IPS DF 6.9 (cell line): ENCODE results near the gene DLGAP1.

ENCODE experiments used
- DNase-seq: peaks from one replicate; pipeline ENCODE4 v3.0.0-alpha.2; 2013; ENCODE audit warnings: low read depth, low spot score
- H3K27ac ChIP-seq: one replicate; pipeline ENCODE4 v1.5.1; 2013; ENCODE audit warnings: low read length, control low read depth
- H3K27me3 ChIP-seq: 2 replicates; pipeline ENCODE4 v1.6.1; 2013; ENCODE audit warnings: mild to moderate bottlenecking, low read length; ENCODE audit not compliant: control insufficient read depth, insufficient read depth
- H3K36me3 ChIP-seq: 2 replicates; pipeline ENCODE4 v1.6.1; 2013; ENCODE audit warnings: low read length; ENCODE audit not compliant: control insufficient read depth, insufficient read depth
- H3K4me1 ChIP-seq: 2 replicates; pipeline ENCODE4 v1.6.1; 2013; ENCODE audit warnings: low read length; ENCODE audit not compliant: control insufficient read depth, insufficient read depth
- H3K4me3 ChIP-seq: 2 replicates; pipeline ENCODE4 v1.5.1; 2013; ENCODE audit warnings: mild to moderate bottlenecking, low read length
- H3K9me3 ChIP-seq: 2 replicates; pipeline ENCODE4 v1.6.1; 2013; ENCODE audit warnings: low read length, inconsistent platforms; ENCODE audit not compliant: control insufficient read depth, insufficient read depth
- WGBS: extraction: QIAGEN DNeasy Blood & Tissue Kit; methylation state at CpG from one replicate; pipeline ENCODE4 v1.1.7; 2013; ENCODE audit warnings: mixed read lengths, missing lambda C conversion rate; ENCODE audit not compliant: insufficient read length, insufficient coverage; 5-methylcytosine and 5-hydroxymethylcytosine counted together

DLGAP1 gene

DNA sequence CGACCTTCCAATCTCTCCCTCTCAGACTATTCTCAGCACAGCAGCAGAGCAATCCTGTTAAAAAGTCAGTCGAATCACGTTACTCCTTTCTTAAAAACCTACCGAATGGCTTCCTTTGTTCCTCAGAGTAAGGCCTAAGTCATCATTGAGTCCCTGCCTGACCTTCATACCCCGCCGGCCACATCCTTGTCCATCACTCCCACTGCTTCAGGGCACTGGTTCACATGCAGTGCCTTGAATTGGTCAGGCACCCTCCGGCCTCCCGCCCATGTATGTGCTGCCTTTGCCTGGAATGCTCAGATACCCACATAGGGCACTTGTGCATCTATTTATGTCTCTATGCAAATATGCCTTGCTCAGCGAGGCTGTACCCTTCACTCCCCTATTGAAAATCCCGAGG lies 206.4 kb downstream of the DLGAP1 start:
- Histone ChIP-seq H3K27me3 (no peaks in the 10 kb centered on the region), H3K4me1 (no peaks in the 10 kb centered on the region), H3K4me3 (no peak overlapping the region), H3K9me3 (no peaks in the 10 kb centered on the region), H3K36me3 (no peaks in the 10 kb centered on the region), H3K27ac (no peak overlapping the region)
- no CpG with 5 or more reads among the region's 10 CpGs for WGBS
- no peak for DNase-seq

DNA sequence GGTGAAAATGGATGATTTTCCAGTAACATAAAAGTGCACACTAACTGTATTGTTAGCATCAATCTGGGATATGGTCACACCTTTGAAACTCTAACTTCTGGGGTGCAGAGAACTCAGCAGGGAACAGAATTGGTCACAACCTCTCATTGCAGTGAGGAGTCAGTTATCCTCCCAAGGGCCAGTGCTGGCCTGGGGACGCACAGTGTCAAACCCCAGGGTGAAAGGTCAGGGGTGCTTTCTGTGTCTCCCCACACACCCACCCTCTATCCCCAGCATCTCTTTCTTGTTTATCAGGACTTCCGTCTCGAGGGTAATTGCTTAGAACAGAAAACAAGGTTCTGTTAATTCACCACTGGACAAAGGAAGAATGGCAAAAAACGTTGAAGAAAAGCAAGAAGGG lies 208.7 kb downstream of the DLGAP1 start:
- no peak overlapping the region for H3K27ac ChIP-seq
- no peak for DNase-seq
- no peaks in the 10 kb centered on the region for H3K36me3 ChIP-seq
- no peaks in the 10 kb centered on the region for H3K9me3 ChIP-seq
- no CpG with 5 or more reads among the region's 4 CpGs for WGBS
- peaks cover 2% of the 10 kb centered on the region; the same call in 1 of the 2 replicates for H3K27me3 ChIP-seq
- H3K4me1 ChIP-seq, result peaks cover 4% of the 10 kb centered on the region
- no peak overlapping the region for H3K4me3 ChIP-seq

DNA sequence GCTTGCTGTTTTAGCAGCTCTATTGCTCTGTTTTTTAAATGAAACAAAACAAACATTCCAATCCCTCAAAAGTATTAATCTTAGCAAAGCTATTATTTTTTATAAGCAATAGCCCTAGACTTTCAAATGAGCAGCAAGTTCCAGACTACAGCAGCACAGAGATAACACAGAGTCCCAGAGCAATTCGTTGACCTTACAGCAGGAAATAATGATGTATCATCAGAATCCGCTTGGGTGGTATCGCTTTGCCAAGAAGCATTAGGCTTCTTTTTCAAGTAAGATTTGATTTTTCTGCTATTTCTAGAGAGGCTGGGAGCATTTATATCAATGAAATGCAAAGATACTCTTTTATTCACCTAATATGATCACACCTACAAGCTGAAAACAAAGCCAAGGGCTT lies 209.7 kb downstream of the DLGAP1 start:
- peaks cover 6% of the 10 kb centered on the region; the same call in 1 of the 2 replicates for H3K27me3 ChIP-seq
- no peak for DNase-seq
- no peaks in the 10 kb centered on the region for H3K36me3 ChIP-seq
- no peaks in the 10 kb centered on the region for H3K9me3 ChIP-seq
- H3K4me1 ChIP-seq, result peaks cover 4% of the 10 kb centered on the region
- no peak overlapping the region for H3K27ac ChIP-seq
- WGBS, result no CpG with 5 or more reads among the region's 3 CpGs
- no peak overlapping the region for H3K4me3 ChIP-seq

DNA sequence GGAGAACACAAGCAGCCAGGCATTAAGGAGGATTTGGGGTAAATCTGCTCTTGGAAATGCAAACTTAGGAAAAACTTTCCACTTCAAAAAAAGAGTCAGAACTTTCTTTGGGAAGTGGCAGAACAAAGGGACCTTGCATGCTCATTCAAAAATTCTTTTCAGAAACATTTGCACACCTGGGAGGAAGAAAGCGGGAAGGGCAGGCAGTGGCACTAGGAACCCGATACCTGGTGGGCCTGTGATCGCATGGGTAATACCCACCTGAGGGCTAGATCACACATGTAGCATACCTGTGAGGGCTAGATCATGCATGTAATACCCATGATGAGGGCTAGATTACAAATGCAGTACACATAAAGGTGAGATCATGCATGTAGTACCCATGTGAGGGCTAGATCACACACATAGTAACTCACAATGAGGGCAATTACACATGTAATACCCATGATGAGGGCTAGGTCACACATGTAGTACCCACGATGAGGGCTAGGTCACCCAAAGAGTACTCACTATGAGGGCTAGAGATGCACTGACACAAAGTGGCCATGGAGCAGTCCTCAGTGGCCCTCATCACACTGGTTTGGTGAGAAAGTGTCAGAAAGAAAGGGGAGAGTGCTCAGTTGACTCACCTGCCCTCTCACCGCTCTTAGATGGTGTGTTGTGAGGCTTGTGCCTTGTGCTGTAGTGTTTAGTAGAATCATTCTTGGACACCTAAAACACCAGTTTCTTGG lies 212.5 kb downstream of the DLGAP1 start:
- H3K4me1 ChIP-seq, result peaks cover 4% of the 10 kb centered on the region
- no peak overlapping the region for H3K4me3 ChIP-seq
- no peak for DNase-seq
- WGBS, result no CpG with 5 or more reads among the region's 5 CpGs
- H3K27me3 ChIP-seq, result peaks cover 9% of the 10 kb centered on the region; the same call in 1 of the 2 replicates
- H3K36me3 ChIP-seq, result no peaks in the 10 kb centered on the region
- H3K9me3 ChIP-seq, result no peaks in the 10 kb centered on the region
- H3K27ac ChIP-seq, result no peak overlapping the region

DNA sequence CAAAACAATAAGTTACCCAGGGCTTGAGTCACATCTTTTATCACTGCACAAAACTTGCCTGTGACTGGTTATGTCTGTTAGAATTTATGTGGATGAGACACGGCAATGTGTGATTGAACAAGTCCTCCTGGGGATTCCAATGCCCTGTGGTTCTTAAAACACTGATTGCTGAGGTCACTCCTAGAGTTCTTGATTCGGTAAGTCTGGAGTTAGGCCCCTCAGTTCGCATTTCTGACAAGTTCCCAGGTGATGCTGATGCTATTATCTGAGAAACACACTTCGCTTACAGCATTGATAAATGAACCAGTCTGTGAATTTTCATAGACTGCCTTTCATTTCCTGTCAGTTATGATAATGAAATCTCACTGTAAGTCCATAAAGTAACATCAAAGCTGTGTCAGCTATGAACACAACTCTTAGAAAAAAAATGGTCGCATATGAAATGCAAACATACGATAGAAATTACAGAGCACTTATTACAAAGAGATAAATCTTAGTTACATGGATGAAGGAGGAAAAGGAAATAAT lies 214.0 kb downstream of the DLGAP1 start:
- WGBS, result no CpG with 5 or more reads among the region's 6 CpGs
- Histone ChIP-seq H3K27ac (no peak overlapping the region), H3K4me1 (peaks cover 6% of the 10 kb centered on the region), H3K27me3 (peaks cover 11% of the 10 kb centered on the region; the same call in 1 of the 2 replicates), H3K4me3 (no peak overlapping the region), H3K9me3 (no peaks in the 10 kb centered on the region), H3K36me3 (no peaks in the 10 kb centered on the region)
- DNase-seq, result no peak

DNA sequence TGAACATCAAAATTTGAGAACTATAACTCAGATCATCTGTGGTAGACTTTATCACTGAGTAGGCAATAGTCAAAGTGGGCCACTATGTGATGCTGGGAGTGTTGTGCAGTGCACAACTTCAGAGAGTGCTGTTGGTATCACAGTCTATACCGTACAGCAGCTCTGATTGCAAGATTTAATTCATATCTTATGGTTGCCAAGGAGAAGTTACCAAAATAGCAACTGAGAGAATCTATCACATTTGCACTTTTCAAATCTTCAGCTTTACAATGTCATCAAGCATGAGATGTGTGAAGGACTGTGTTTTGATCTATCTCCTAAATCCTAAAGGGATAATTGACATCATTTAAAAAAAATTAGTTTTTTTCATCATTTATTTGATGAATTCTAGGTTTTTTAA lies 216.1 kb downstream of the DLGAP1 start:
- Histone ChIP-seq H3K4me3 (no peak overlapping the region), H3K27ac (no peak overlapping the region), H3K36me3 (no peaks in the 10 kb centered on the region), H3K27me3 (peaks cover 11% of the 10 kb centered on the region; the same call in 1 of the 2 replicates), H3K4me1 (peaks cover 6% of the 10 kb centered on the region), H3K9me3 (no peaks in the 10 kb centered on the region)
- no peak for DNase-seq
- no CpG with 5 or more reads among the region's 1 CpG for WGBS

DNA sequence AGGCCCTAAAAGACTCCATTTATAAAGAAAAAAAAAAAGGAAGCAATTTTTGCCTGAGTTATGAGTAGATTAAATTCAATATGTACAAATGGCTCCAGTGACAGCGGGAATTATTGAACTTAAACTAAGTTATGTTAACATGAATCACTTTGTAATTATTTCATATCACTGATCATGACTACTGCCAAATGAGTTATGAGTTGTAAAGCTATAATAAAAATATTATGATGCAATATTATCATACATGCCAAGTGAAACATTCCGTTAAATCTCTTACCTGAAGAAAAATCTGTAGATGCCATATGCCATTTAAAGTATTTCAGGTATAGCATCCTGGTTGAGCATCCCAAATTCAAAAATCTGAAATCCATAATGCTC lies 217.5 kb downstream of the DLGAP1 start:
- no CpG with 5 or more reads among the region's 2 CpGs for WGBS
- H3K36me3 ChIP-seq, result no peaks in the 10 kb centered on the region
- DNase-seq, result no peak
- H3K4me1 ChIP-seq, result peaks cover 4% of the 10 kb centered on the region
- no peak overlapping the region for H3K27ac ChIP-seq
- H3K4me3 ChIP-seq, result no peak overlapping the region
- H3K9me3 ChIP-seq, result no peaks in the 10 kb centered on the region
- peaks cover 9% of the 10 kb centered on the region; the same call in 1 of the 2 replicates for H3K27me3 ChIP-seq

DNA sequence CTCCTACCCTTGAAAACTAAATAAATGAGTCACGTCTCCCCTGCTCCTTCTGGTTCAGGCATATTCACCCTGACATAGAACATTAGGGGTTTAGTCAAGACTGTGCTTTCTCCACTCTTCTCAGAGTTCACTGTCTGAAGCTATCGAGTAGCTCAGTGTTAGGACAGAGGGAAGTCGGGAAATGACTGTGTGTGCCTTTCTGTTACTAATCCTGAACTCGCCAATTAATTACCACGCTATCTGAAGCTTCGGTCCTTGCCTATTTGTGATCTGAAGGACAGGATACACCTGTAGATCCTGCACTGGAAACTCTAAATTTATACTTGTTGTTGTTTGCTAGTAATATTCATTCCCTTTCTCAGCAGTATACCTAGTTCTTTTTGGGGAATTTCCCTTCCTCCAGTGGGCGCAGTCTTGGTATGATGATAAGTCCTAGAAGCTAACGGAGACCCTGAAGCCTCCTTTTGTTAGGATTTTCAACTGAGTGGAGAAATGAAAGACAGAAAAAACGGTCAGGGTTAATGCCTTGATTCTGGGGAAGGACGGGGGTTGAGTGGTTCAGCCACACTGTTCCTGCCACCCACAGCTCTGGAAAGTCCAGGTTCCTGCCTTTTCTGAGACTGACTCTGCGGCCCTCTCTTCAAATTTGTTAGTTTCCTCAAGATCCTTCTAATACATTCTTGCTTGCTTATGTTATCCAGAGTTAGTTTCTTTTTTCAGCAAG lies 218.0 kb downstream of the DLGAP1 start:
- H3K9me3 ChIP-seq, result no peaks in the 10 kb centered on the region
- no peak overlapping the region for H3K27ac ChIP-seq
- H3K4me1 ChIP-seq, result peaks cover 2% of the 10 kb centered on the region; the same call in 1 of the 2 replicates
- H3K36me3 ChIP-seq, result no peaks in the 10 kb centered on the region
- no peak for DNase-seq
- peaks cover 9% of the 10 kb centered on the region; the same call in 1 of the 2 replicates for H3K27me3 ChIP-seq
- no CpG with 5 or more reads among the region's 11 CpGs for WGBS
- no peak overlapping the region for H3K4me3 ChIP-seq

DNA sequence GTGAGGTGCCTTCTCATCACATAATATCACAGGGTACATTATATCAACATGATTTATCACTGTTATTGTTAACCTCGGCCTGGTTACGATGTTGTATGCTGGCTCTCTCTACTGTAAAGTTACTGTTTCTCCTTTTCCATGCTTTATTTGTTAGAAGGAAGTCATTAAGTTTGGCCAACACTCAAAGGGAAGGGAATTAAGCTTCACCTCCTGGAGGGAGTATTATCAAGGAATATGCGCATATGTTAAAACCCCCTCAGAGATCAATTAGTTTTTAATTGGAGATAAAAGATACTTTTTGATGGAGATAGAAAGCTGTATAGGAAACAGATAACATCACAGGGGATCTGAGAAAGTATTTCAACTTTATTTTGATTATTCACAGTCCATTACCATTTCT lies 221.6 kb downstream of the DLGAP1 start:
- DNase-seq, result no peak
- no peaks in the 10 kb centered on the region for H3K9me3 ChIP-seq
- H3K4me3 ChIP-seq, result no peak overlapping the region
- H3K4me1 ChIP-seq, result peaks cover 2% of the 10 kb centered on the region; the same call in 1 of the 2 replicates
- no CpG with 5 or more reads among the region's 3 CpGs for WGBS
- no peak overlapping the region for H3K27ac ChIP-seq
- H3K27me3 ChIP-seq, result peaks cover 2% of the 10 kb centered on the region; the same call in 1 of the 2 replicates
- no peaks in the 10 kb centered on the region for H3K36me3 ChIP-seq

DNA sequence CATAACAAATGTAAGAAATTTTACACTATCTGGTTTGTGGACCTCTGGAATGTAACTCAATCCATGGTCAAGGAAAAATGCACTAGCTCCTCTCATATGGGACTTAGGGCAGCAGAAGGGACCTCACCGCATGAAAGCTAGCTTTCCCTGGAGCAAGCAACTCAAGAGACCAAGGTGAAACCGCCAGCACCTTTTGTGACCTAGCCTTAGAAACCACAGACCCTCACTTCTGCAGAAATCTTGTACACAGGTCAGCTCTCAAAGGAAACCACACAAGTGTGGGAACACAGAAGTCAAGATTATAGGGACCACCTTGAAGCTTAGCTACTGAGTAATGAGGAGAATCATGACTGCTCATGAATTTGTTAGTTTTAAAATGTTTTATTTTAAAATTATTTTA lies 222.5 kb downstream of the DLGAP1 start:
- no CpG with 5 or more reads among the region's 2 CpGs for WGBS

More for the DNA sequence above, 222.5 kb downstream of the DLGAP1 start:
- Histone ChIP-seq H3K9me3 (no peaks in the 10 kb centered on the region), H3K27ac (no peak overlapping the region), H3K4me3 (no peak overlapping the region), H3K36me3 (no peaks in the 10 kb centered on the region), H3K4me1 (peaks cover 2% of the 10 kb centered on the region; the same call in 1 of the 2 replicates), H3K27me3 (peaks cover 2% of the 10 kb centered on the region; the same call in 1 of the 2 replicates)
- no peak for DNase-seq
